ENCODE data around the gene MGAT3.

DNA sequence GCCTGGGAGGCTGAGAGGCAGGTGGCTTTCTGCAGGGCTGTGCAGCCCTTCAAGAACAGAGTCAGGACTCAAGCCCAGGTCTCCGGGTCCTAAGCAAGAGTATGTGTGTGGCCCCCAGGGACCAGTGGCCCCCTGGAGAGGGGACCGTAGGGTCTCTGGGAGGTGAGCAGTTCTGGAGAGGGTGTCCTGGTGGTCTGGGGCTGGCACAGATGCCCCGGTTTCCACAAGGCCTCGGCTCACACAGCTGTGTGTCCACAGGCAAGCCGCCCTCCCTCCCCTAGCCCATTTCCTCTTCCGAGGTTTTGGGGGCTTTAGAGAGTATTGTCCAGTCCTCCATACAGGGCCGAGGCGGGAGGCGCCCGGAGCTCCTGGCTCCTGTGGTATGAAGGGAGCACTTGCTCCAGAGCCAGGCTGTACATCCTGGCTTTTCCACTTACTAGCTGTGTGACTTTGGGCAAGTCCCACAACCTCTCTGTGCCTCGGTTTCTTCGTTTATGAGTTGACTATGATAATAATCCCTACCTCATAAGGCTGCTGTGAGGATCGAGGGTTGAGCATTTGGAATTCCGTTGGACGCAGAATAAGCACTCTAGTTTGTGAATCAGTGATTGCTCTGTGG is 79.1 kb downstream of the MGAT3 start:
- TF ChIP-seq ZNF274 (IDR thresholded peaks at IDR 0.05; ENCODE audit: low read depth, low read length) (no peak), YY1 (IDR thresholded peaks at IDR 0.05; ENCODE audit: insufficient read depth, insufficient read length) (no peak)

All from NT2/D1 (cell line).